ENCODE results near the gene ARHGAP24. TPM values are rescaled to one million over a fixed set of nuclear protein-coding genes. Genes with fewer than 3 reads are reported as not detected.
A peak's percentile ranks its signal among the peaks of the same experiment; 100 is the strongest.
"Not testable (repeated sequence)": the region's sequence is repeated elsewhere in the genome, so short reads cannot be mapped to it uniquely, and the experiment has no call there.

Gene ARHGAP24
- total RNA-seq, 1 donor from 2014 or later, result 9.9 TPM

DNA sequence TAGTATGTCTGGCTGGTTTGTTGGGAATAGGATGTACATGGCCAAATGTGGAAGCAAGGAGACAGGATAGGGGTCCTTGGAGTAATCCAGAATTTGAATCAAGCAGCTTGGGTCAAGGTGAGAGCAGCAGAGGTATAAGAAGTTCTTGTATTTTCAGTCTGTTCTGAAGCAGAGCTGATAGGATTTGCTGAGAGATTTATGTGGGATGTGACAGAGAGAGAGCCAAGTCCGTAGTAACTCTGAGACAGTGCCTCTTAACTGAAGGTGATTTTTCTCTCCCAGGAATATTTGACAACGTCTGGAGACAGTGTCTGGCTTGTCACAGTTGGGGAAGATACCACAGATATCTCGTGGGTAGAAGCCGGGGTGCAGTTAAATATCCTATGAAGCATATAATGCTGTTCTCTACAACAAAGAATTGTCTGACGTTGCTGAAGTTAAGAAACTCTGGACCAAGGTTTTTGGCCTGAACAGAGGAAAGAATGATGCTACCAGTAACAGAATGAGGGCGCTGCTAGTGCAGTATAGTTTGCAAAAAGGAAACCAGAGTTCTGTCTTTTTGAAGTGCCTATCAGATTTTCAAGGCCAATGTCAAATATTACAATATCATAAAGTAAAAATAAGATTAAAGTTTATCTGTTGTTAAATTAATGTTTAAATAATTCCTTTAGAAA is 184.0 kb downstream of the ARHGAP24 start:
- DNase-seq (ENCODE audit: low read depth), result no peak
- TF ChIP-seq, protein P1, sequence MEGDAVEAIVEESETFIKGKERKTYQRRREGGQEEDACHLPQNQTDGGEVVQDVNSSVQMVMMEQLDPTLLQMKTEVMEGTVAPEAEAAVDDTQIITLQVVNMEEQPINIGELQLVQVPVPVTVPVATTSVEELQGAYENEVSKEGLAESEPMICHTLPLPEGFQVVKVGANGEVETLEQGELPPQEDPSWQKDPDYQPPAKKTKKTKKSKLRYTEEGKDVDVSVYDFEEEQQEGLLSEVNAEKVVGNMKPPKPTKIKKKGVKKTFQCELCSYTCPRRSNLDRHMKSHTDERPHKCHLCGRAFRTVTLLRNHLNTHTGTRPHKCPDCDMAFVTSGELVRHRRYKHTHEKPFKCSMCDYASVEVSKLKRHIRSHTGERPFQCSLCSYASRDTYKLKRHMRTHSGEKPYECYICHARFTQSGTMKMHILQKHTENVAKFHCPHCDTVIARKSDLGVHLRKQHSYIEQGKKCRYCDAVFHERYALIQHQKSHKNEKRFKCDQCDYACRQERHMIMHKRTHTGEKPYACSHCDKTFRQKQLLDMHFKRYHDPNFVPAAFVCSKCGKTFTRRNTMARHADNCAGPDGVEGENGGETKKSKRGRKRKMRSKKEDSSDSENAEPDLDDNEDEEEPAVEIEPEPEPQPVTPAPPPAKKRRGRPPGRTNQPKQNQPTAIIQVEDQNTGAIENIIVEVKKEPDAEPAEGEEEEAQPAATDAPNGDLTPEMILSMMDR (conservative IDR thresholded peaks at IDR 0.05; ENCODE audit: low read depth, low read length), result peak; percentile 9
- H3K4me3 ChIP-seq (ENCODE audit: low read depth, low read length), result no peak overlapping the region

DNA sequence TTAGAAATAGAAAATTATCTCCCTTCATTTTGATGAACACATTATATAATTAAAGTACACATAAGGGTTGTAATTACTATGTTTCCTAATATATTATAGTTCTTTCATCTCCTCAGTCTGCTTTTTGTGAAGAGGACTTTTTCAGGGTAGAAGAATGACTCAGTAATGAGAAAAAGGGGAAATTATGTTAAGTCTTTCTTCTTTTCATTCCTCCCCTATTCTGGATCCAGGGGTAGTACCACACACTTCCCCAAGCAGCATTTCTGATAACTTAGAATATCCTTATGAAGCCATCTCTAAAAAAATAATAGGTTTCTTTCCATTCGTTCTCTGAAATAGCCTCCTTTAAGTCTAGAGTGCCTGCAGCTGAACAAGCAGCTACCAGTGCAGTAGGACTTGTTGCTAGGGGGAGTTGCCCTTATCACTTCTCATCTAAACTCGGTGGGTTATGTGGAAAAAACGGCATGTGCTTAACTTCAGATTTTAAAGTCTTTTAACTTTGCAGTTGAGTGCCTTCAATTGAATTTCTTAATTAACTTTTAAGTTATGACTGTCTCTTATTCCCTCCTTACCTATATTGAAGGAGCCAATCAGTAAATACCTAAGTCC is 184.8 kb downstream of the ARHGAP24 start:
- DNase-seq (ENCODE audit: low read depth), result no peak
- no peak overlapping the region for H3K4me3 ChIP-seq (ENCODE audit: low read depth, low read length)
- TF ChIP-seq, protein P1 (conservative IDR thresholded peaks at IDR 0.05; ENCODE audit: low read depth, low read length), result no peak

DNA sequence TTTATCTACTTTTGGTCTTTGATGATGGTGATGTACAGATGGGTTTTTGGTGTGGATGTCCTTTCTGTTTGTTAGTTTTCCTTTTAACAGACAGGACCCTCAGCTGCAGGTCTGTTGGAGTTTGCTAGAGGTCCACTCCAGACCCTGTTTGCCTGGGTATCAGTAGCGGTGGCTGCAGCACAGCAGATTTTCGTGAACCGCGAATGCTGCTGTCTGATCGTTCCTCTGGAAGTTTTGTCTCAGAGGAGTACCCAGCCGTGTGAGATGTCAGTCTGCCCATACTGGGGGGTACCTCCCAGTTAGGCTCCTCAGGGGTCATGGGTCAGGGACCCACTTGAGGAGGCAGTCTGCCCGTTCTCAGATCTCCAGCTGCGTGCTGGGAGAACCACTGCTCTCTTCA is 191.7 kb downstream of the ARHGAP24 start:
- DNase-seq (ENCODE audit: low read depth); H3K4me3 ChIP-seq (ENCODE audit: low read depth, low read length): not testable (repeated sequence)

DNA sequence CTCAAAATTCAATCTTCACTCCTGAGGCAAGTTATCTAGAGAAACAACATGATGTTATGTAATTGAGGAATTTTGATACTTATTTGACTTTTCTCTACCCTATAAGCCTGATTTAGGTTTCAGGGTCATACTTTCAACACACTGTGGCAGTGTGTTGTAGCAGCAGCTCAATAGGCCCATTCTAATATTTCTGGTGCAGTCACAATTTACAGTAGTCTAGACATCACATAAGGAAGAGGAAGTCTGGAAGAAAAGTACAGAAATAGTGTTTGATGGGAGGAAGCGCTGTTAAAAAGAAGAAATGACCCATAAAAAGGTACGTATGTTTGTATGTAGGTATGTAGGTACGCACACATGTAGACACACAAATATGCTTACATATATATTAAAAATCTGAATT is 194.3 kb downstream of the ARHGAP24 start:
- no peak overlapping the region for H3K4me3 ChIP-seq (ENCODE audit: low read depth, low read length)
- TF ChIP-seq, protein P1 (conservative IDR thresholded peaks at IDR 0.05; ENCODE audit: low read depth, low read length), result no peak
- no peak for DNase-seq (ENCODE audit: low read depth)

DNA sequence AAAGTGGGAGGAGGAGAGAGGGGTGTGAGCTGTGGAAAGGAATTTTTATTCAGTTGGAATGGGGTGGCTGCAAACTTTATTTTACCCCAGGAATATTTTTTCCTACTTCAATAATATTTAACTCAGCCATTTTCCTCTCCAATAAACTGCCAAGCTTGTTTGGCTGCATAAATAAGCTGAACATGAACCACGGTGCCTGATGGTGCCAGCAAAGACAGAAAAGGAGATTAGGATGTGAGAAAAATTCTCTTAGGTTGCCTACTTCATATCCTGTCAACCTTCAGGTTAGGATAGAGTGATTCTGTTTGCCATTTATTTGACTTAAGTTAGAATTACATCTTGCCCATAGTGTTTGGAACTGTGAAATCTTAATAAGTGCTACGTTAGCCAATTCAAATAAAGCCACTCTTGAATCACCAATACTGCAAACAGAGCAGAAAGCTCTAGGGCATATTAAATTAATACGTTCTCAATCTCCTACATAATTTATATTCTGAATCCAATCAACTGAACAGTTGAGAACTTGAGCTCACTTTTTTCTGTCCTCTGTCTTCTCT is 195.1 kb downstream of the ARHGAP24 start:
- TF ChIP-seq, protein P1 (conservative IDR thresholded peaks at IDR 0.05; ENCODE audit: low read depth, low read length), result no peak
- no peak for DNase-seq (ENCODE audit: low read depth)
- no peak overlapping the region for H3K4me3 ChIP-seq (ENCODE audit: low read depth, low read length)

DNA sequence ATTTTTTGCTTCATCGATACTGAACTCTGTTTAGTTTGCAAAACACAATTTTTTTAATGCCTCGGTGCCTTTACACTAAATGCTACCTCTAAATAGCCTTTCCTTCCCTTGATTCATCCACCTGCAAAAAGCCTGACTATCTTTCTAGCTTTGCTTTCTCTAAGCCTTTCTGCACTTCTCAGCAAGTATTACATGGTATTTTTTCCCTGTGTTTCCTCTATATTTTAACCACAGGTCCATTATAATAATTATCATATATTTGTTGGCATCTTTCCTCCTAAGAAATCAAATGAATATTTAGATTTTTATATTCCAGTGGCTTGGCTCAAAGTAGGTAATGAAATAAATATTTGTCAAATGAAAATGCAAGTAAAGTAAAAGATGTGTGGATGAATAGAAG is 196.2 kb downstream of the ARHGAP24 start:
- DNase-seq (ENCODE audit: low read depth), result no peak
- TF ChIP-seq, protein P1 (conservative IDR thresholded peaks at IDR 0.05; ENCODE audit: low read depth, low read length), result no peak
- H3K4me3 ChIP-seq (ENCODE audit: low read depth, low read length), result no peak overlapping the region

DNA sequence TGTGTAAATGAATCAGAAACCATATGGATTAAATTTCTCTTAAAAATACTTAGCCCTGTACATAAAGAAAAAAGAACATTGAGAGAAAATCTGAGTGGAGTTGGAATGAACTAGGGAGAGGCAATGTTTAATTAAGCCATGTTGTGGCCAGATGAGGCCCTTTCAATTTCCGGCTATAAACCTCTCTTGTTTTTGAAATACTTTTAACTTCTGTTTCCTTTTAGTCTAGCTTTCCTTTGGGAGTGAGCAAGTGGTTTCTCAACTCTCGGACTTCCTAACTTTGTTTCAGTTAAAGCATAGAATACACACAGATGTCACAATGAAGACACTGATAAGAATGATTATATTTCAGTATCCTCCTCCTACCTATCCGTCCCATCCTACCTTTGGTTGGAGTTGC is 197.2 kb downstream of the ARHGAP24 start:
- DNase-seq (ENCODE audit: low read depth), result no peak
- H3K4me3 ChIP-seq (ENCODE audit: low read depth, low read length), result no peak overlapping the region
- TF ChIP-seq, protein P1 (conservative IDR thresholded peaks at IDR 0.05; ENCODE audit: low read depth, low read length), result no peak

Data from epithelial cell of proximal tubule (primary cell).